ENCODE data around the gene METTL16. TPM values are rescaled to one million over a fixed set of nuclear protein-coding genes. Genes with fewer than 3 reads are reported as not detected.
A peak's percentile ranks its signal among the peaks of the same experiment; 100 is the strongest.
"Not testable (repeated sequence)": the region's sequence is repeated elsewhere in the genome, so short reads cannot be mapped to it uniquely, and the experiment has no call there.

The METTL16 gene
- total RNA-seq, 2 experiments from 2014 or later: 26.6 to 41.5 TPM

DNA sequence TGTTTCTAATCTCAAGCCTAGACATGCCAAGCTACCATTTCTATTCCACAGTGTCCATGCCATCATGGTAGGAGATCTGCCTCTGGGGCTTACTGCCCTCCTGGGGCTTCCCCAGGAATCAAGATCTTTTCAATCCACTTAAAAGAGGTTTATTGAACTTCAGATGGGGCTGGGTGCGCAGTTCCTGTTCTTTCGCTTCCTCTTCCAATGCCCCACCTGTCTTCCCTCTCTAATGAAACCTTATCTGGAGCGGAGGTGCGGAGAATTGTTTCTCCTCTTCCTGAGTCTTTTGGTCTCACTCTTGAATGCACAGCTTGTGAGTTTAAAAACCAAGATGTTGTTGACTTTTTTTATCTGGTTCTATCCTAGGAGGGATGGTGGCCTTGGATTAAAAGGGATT lies 30.4 kb upstream of the METTL16 start:
- no TSS peak for BruUV-seq (replicated peaks)
- Histone ChIP-seq H3K79me2 (ENCODE audit: insufficient read depth, low read depth, low read length) (no peaks in the 10 kb centered on the region), H3K36me3 (ENCODE audit: insufficient read depth, low read length) (no peaks in the 10 kb centered on the region), H3K4me1 (ENCODE audit: insufficient read depth, low read length, poor library complexity, severe bottlenecking) (peaks cover 44% of the 10 kb centered on the region), H3K4me2 (ENCODE audit: low read length) (no peak overlapping the region), H2AFZ (ENCODE audit: low read length) (peak overlapping the region; percentile 82; the same call in 1 of the 2 replicates), H3K27ac (ENCODE audit: low read depth, low read length, poor library complexity, severe bottlenecking) (no peak overlapping the region), H3K4me3 (ENCODE audit: low read depth, low read length, poor library complexity, severe bottlenecking) (no peak overlapping the region), H3K9me2 (ENCODE audit: insufficient read depth, low read length) (no peaks in the 10 kb centered on the region), H3K9me3 (ENCODE audit: low read length) (no peaks in the 10 kb centered on the region), H4K20me1 (ENCODE audit: insufficient read depth, low read length) (no peaks in the 10 kb centered on the region)
- intact Hi-C loops (cut with micrococcal nuclease; ENCODE audit: unreplicated experiment): no loop called here
- DNase-seq (ENCODE audit: low spot score): no peak
- TF ChIP-seq EZH2phosphoT487 (IDR thresholded peaks at IDR 0.05; ENCODE audit: borderline replicate concordance, low read depth, low read length) (no peak), CTCF (conservative IDR thresholded peaks at IDR 0.05; ENCODE audit: low read length) (no peak)
- ChIA-PET CTCF (ENCODE audit: unreplicated experiment) (no interaction called here), POLR2A (interaction anchor here (0.5 kb wide), 1 partner anchor 84 kb away, joined by 3 read pairs; no protein-coding TSS in a partner anchor)

DNA sequence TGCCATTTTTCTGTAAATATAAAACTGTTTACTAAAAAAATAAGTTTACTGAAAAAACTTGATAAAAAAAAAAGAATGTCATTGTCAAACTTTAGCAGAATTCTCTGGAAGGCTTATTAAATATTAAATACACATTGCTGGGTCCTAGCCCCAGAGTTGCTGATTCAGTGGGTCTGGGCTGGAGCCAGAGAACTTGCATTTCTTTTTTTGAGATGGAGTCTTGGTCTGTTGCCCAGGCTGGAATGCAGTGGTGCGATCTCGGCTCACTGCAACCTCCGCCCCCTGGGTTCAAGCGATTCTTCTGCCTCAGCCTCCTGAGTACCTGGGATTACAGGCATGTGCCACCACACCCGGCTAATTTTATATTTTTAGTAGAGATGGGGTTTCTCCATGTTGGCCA lies 25.9 kb upstream of the METTL16 start:
- H3K36me3 ChIP-seq (ENCODE audit: insufficient read depth, low read length); intact Hi-C loops (cut with micrococcal nuclease; ENCODE audit: unreplicated experiment); BruUV-seq (replicated peaks); H3K9me3 ChIP-seq (ENCODE audit: low read length); CTCF ChIA-PET (ENCODE audit: unreplicated experiment); H3K9me2 ChIP-seq (ENCODE audit: insufficient read depth, low read length); H3K27ac ChIP-seq (ENCODE audit: low read depth, low read length, poor library complexity, severe bottlenecking); H3K4me2 ChIP-seq (ENCODE audit: low read length); DNase-seq (ENCODE audit: low spot score); H4K20me1 ChIP-seq (ENCODE audit: insufficient read depth, low read length); H2AFZ ChIP-seq (ENCODE audit: low read length); H3K4me3 ChIP-seq (ENCODE audit: low read depth, low read length, poor library complexity, severe bottlenecking); H3K79me2 ChIP-seq (ENCODE audit: insufficient read depth, low read depth, low read length); POLR2A ChIA-PET: not testable (repeated sequence)
- peaks cover 14% of the 10 kb centered on the region for H3K4me1 ChIP-seq (ENCODE audit: insufficient read depth, low read length, poor library complexity, severe bottlenecking)

DNA sequence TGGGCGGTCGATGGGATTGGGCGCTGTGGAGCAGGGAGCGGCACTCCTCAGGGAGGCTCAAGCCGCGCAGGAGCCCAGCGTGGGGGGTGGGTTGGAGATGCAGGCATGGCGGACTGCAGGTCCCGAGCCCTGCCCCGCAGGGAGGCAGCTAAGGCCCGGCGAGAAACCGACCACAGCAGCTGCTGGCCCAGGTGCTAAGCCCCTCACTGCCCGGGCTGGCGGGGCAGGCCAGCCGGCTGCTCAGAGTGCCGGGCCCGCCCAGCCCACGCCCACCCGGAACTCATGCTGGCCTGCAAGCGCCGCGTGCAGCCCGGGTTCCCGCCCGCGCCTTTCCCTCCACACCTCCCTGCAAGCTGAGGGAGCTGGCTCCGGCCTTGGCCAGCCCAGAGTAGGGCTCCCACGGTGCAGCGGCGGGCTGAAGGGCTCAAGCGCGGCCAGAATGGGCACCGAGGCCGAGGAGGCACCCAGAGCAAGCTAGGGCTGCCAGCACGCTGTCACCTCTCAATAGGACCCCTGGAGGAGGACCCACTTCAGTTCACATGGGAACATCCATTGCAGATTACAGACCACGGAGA lies 20.5 kb upstream of the METTL16 start:
- CTCF ChIA-PET (ENCODE audit: unreplicated experiment): no interaction called here
- no peak overlapping the region for H3K27ac ChIP-seq (ENCODE audit: low read depth, low read length, poor library complexity, severe bottlenecking)
- POLR2A ChIA-PET: no interaction called here
- no peak overlapping the region for H3K4me2 ChIP-seq (ENCODE audit: low read length)
- no TSS peak for BruUV-seq (replicated peaks)
- intact Hi-C loops (cut with micrococcal nuclease; ENCODE audit: unreplicated experiment): no loop called here
- H3K4me1 ChIP-seq (ENCODE audit: insufficient read depth, low read length, poor library complexity, severe bottlenecking): no peaks in the 10 kb centered on the region
- H4K20me1 ChIP-seq (ENCODE audit: insufficient read depth, low read length): no peaks in the 10 kb centered on the region
- no peak overlapping the region for H2AFZ ChIP-seq (ENCODE audit: low read length)
- TF ChIP-seq EZH2phosphoT487 (IDR thresholded peaks at IDR 0.05; ENCODE audit: borderline replicate concordance, low read depth, low read length) (no peak), CTCF (conservative IDR thresholded peaks at IDR 0.05; ENCODE audit: low read length) (no peak)
- H3K36me3 ChIP-seq (ENCODE audit: insufficient read depth, low read length): no peaks in the 10 kb centered on the region
- no peak overlapping the region for H3K4me3 ChIP-seq (ENCODE audit: low read depth, low read length, poor library complexity, severe bottlenecking)
- H3K9me2 ChIP-seq (ENCODE audit: insufficient read depth, low read length): no peaks in the 10 kb centered on the region
- no peaks in the 10 kb centered on the region for H3K9me3 ChIP-seq (ENCODE audit: low read length)
- no peak for DNase-seq (ENCODE audit: low spot score)
- no peaks in the 10 kb centered on the region for H3K79me2 ChIP-seq (ENCODE audit: insufficient read depth, low read depth, low read length)

DNA sequence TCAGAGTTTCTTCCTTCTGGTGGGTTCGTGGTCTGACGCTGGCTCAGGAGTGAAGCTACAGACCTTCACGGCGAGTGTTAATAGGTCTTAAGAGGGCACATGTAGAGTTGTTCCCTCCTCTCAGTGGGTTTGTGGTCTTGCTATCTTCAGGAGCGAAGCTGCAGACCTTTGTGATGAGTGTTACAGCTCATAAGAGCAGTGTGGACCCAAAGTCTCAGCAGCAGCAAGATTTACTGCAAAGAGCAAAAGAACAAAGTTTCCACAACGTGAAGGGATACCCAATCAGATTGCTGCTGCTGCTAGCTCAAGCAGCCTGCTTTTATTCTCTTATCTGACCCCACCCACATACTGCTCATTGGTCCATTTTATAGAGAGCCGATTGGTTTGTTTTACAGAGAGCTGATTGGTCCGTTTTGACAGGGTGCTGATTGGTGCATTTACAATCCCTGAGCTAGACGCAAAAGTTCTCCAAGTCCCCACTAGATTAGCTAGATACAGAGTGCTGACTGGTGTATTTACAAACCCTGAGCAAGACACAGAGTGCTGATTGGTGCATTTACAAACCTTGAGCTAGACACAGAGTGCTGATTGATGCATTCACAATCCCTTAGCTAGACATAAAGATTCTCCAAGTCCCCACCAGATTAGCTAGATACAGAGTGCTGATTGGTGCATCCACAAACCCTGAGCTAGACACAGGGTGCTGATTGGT lies 19.7 kb upstream of the METTL16 start:
- intact Hi-C loops (cut with micrococcal nuclease; ENCODE audit: unreplicated experiment); H3K36me3 ChIP-seq (ENCODE audit: insufficient read depth, low read length); BruUV-seq (replicated peaks); H2AFZ ChIP-seq (ENCODE audit: low read length); H3K9me2 ChIP-seq (ENCODE audit: insufficient read depth, low read length); H3K9me3 ChIP-seq (ENCODE audit: low read length); H4K20me1 ChIP-seq (ENCODE audit: insufficient read depth, low read length); DNase-seq (ENCODE audit: low spot score); H3K4me2 ChIP-seq (ENCODE audit: low read length); H3K4me1 ChIP-seq (ENCODE audit: insufficient read depth, low read length, poor library complexity, severe bottlenecking); H3K4me3 ChIP-seq (ENCODE audit: low read depth, low read length, poor library complexity, severe bottlenecking); CTCF ChIA-PET (ENCODE audit: unreplicated experiment); H3K79me2 ChIP-seq (ENCODE audit: insufficient read depth, low read depth, low read length); H3K27ac ChIP-seq (ENCODE audit: low read depth, low read length, poor library complexity, severe bottlenecking): not testable (repeated sequence)
- POLR2A ChIA-PET: interaction anchor here (0.6 to 0.9 kb wide), 4 partner anchors 16 to 691 kb away, joined by 3 to 4 read pairs (median 3); no protein-coding TSS in a partner anchor

- H3K36me3 ChIP-seq (ENCODE audit: insufficient read depth, low read length); POLR2A ChIA-PET; H3K27ac ChIP-seq (ENCODE audit: low read depth, low read length, poor library complexity, severe bottlenecking); H3K4me2 ChIP-seq (ENCODE audit: low read length); BruUV-seq (replicated peaks); H3K9me2 ChIP-seq (ENCODE audit: insufficient read depth, low read length); DNase-seq (ENCODE audit: low spot score); H3K79me2 ChIP-seq (ENCODE audit: insufficient read depth, low read depth, low read length); intact Hi-C loops (cut with micrococcal nuclease; ENCODE audit: unreplicated experiment); CTCF ChIA-PET (ENCODE audit: unreplicated experiment); H4K20me1 ChIP-seq (ENCODE audit: insufficient read depth, low read length); H2AFZ ChIP-seq (ENCODE audit: low read length); H3K9me3 ChIP-seq (ENCODE audit: low read length); H3K4me3 ChIP-seq (ENCODE audit: low read depth, low read length, poor library complexity, severe bottlenecking): not testable (repeated sequence)
- peaks cover 14% of the 10 kb centered on the region for H3K4me1 ChIP-seq (ENCODE audit: insufficient read depth, low read length, poor library complexity, severe bottlenecking)
These were observed 10.2 kb upstream of the METTL16 start for GRCh38 chr17:2521775-2522410.
